GM21723 (cell line): ENCODE measurements around the gene OR13J1.

ENCODE experiments used
- ATAC-seq: cut with Tn5 transposase; IDR thresholded peaks from one replicate; pipeline ENCODE4 v1.9.1; 2021; ENCODE audit warnings: mild to moderate bottlenecking, moderate library complexity; ENCODE audit not compliant: unreplicated experiment

The OR13J1 gene

DNA sequence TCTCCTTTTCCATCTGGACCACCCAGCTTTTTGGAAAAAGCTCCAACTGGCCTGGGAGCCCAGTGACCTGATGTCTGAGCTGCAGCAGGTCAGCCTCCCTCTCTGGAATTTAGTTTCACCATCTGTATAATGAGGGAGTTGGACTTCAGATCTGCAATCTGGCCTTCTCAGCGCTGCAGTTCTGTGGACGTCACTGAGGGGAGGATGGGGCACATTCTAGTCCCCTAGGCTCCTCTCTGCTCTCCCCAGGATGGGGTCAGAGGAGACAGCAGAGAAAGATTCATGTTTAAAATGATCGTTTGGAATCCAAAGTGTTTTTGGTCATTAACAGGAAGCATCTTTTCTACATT is 10.2 kb downstream of the OR13J1 start:
- no peak for ATAC-seq

DNA sequence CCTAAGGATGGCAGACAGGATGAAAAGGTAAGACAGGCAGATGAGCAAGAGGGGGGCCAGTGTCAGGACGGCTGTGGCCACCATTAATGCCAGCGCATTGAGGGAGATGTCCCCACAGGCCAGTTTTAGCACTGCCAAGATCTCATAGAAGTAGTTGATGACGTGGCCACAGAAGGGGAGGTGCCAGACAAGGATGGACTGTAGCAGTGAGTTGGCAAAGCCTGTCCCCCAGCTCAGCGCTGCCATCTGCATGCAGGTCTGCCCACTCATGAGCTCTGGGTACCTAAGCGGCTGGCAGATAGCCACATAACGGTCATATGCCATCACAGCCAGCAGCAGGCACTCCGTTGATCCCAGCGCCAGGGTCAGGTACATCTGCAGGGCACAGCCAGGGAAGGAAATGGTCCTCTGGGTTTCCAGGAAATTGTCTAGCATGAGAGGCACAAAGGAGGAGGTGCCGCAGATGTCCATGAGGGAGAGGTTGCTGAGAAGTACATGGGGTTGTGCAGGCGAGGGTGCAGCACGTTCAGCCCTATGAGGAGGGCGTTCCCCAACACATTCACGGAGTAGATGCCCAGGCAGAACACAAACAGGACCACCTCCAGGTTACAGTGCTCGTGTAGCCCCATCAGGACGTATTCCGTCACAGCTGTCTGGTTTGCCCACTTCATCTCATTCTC is 10.8 kb downstream of the OR13J1 start:
- ATAC-seq = no peak

DNA sequence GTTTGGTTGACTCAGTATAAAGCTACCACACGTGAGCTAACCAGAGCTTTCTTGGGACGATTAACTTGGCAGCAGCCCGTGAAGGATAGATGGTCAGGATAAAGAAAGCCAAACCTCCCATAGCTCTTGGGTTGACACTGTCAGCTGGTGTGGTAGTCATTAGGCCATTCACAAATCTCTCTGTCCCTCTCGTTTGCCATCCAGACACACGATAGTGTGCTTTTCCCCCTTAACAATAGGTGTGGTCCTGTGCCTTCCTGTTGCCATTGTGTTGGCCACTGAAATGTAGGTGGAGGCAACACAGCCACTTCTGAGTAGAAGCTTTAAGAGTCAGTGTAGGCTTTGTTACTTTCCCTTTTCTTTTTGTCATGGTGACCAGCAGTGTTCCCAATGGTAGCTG is 11.7 kb downstream of the OR13J1 start:
- ATAC-seq = no peak

DNA sequence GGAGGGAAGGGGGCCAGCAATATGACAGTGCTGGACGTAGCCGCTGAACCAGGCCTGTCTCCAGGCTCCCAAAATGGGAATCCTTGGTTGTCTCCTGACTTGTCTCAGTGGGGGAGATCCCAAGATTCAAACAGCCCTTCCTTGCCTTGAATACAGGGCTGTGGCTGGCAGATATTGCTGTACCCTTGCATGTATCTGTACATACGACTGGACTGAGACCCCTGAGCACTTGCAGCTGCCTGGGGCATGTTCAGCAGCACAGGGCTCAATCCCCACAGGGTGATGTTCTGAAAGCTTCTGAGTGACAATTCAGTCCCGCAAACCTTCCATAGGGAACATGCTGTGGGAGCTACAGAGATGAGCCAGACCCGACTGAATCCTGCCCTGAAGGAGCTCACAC is 13.3 kb downstream of the OR13J1 start:
- ATAC-seq = no peak

DNA sequence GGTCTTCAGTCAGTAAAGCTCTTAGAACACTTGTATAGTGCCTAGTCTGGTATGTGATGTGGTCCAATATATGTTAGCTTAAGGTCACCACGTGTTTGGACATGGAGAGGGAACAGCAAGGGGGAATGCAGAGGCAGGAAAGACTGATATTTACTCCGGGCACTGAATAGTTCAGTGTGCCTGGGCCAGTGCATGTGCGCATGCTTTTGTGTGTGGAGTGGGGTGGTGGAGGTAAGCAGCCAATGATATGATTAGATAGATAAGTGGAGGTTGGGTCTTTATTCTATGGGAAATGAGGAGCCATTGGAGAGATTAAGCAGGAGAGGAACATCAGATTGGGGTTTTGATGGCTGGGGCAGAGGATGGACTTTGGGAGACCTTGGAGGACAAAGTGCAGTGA is 14.0 kb downstream of the OR13J1 start:
- ATAC-seq = no peak

DNA sequence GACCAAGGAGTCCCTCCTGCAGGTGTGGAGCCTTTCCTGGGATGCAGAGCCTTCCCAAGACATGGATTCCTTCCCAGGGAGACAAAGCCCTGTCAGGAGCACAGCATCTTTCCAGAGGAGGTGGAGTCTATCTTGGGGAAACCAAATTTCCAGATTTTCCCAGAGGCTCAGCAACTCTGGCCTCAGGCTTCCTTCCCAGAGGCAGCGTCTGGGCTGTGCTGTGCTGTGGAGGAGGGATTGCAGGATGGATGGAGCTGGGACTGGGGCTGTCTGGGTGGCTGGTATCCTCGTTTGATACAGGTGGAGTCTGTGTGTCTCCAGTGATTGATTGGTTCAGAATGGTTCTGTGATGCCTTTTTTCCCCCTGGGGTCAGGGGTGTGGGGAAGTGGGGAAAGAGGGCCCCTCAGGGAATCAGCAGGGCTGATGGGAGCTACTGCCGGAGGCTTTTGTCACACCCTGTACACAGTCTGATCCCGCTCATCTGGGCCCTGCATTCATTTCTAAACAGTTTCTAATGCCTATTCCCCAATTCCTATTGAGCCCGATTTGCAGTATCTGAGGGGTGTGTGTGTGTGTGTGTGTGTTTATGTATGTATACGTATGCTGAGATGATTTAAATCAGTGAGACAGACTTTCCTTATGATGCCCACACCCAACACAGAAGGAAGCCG is 16.0 kb downstream of the OR13J1 start:
- no peak for ATAC-seq

DNA sequence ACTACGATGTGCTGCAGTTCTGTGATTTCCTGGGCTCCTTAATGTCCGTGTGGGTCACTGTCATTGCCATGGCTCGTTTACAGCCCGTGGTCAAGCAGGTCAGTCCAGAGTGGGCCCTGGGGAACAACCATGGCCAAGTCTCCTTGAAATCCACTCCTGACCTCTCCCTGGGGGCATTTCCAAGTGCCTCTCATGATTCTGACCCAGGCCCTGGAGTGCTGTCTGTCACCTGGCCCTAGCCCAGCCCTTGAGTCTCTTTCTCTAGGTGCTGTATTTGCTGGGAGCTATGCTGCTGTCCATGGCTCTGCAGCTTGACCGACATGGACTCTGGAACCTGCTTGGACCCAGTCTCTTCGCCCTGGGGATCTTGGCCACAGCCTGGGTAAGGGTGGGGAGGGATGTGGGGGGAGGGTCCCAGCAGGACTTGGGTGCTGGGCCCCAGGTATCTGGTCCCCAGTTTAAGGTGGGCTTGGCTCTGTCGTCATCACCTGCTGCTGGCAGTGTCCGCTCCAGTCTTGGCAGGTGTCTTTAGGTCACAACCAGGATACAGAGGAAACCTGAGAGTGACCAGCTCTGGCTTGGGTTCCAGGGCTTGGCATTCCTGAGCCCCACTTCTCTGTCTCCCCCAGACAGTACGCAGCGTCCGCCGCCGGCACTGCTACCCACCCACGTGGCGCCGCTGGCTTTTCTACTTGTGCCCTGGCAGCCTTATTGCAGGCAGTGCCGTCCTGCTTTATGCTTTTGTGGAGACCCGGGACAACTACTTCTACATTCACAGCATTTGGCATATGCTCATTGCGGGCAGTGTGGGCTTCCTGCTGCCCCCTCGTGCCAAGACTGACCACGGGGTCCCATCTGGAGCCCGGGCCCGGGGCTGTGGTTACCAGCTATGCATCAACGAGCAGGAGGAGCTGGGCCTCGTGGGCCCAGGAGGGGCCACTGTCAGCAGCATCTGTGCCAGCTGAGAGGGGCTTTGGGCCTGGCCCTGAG is 17.0 kb downstream of the OR13J1 start:
- no peak for ATAC-seq

DNA sequence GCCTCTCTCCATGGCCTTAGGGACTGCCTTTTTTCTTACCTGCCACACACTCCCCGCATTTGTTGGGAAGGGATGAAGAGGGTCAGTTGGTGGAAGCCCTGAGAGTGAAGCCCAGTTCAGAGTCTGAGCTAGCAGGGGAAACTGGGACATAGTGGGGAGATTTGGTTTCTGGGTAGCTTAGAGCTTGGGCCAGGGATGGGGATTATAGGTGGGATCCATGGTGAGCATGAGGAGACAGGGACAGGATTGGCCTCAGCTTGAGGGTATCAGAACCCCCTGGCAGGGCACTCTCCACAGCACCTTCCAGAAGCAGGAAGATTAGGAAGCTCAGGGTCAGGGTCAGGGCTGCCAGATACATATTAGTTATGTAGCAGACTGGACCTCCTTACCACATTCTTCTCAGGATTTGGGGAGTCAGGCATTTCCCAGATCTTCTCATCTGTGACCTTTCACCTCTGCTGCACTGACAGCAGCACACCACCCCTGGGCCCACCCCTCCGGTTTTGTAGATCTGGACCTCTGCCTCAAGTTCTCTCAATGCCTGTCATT is 17.9 kb downstream of the OR13J1 start:
- ATAC-seq = no peak

DNA sequence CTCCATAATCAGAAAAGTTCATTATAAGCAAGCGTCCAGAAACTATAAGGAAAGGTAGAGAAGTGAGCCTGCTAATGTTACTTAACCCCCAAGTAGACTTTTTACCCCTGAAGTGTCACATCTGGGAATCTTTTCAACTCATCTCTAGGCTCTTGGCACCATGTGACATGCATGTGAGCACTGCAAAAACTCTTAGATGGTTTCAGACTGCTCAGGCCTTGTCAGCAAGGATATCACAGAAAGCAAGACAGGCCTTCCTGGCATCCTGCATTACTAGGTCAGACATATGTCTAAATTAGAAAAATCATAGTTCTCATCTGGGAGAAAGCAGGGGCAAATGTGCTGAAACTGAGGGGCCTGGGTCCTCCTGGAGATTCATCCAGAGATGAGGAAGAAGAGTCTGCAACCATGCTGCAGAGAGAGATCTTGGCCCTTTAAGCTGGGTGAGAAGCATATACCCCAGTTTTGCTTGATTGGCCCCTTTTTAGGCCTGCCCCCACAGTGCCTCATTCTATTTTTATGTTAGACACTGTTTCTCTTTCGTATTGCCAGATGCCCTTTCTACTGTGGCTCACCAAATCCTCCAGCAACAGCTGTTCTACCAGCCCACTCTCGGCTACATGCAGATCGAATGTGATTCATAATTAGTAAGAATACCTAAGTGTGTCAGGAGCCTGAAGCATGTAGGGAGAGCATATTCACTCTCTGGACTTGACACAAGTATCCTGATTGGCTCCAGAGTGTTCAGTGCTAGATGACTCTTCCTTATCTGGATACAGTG is 22.2 kb downstream of the OR13J1 start:
- ATAC-seq = peak; percentile 91

DNA sequence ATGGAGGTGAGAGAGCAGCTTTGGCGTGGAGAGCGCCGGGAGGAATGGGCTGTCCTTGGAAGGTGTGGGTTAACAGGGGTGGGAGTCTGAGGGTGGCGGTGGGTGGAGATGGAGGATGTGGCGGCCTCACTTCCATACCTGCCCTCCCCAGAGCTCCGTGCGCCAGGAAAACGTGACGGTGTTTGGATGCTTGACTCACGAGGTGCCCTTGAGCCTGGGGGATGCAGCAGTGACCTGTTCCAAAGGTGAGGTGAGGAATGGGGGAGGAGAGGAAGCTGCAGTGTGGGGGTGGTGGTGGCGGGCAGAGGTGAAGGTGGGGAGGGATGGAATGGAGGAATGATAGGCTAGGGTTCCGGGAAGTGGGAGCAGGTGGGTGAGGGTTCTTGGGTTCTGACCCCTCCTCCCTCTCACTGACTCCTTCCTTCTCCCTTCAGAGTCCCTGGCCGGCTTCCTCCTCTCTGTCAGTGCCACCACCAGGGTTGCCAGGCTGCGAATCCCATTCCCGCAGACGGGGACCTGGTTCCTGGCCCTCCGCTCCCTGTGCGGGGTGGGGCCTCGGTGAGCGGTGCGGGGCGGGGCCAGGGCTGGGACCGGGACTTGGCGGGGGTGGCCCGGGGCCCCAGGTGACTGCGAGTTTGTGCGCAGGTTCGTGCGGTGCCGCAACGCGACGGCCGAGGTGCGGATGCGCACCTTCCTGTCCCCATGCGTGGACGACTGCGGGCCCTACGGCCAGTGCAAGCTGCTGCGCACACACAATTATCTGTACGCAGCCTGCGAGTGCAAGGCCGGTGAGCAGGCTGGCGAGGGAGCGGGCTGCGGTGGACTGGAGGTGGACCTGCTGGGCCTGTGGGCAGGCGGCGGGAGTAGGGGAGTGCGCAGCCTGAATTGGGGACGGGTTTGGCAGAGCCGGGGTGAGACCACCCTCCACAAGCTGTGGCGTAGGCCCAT is 24.1 kb downstream of the OR13J1 start:
- ATAC-seq = no peak

DNA sequence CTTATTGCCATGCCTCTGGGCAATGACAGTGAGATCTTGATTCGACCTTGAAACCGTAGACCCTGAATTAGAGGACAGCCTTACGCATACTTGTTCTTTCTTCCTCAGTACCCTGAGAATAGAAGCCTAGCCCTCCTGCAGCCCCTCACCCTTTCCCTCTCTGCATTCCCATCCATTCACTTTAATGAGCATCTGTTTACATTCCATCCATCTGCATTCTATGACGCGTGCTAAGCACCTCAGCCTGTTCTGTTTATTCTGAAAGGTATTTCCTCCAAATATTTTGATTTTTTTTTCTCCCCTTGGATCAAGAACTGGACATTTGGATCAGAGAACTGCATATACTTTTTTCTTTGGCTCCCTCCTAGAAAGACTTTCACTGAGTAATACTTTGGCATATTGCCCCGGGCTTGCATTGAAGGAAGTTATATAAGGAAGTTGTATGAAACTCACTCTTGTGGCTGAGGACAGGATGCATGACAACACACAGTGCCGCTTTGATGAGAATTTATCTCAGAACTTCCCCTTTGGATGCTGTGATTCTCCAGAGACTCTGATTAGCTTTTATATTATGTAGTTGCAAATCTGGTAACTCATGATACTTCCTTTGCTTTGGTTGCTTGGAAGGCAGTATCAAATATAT is 25.5 kb downstream of the OR13J1 start:
- ATAC-seq = no peak

DNA sequence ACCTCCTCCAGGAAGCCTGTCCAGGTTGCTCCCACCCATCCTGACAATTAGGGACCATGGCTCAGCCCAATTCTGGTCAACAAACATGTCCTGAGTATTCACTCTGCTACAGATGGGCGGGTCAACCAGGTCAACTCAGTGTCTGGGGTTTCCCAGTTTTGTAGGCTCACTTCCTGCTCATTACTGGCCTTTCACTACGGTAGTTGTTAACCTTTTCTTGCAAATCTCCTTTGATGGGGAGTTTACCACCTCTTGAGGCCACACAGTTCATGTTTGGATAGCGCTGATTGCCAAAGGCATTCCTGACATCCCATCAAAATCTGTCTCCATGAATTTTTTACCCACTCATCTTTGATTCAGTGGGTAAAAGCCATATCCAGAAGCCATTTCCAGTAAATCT is 27.4 kb downstream of the OR13J1 start:
- ATAC-seq = no peak

DNA sequence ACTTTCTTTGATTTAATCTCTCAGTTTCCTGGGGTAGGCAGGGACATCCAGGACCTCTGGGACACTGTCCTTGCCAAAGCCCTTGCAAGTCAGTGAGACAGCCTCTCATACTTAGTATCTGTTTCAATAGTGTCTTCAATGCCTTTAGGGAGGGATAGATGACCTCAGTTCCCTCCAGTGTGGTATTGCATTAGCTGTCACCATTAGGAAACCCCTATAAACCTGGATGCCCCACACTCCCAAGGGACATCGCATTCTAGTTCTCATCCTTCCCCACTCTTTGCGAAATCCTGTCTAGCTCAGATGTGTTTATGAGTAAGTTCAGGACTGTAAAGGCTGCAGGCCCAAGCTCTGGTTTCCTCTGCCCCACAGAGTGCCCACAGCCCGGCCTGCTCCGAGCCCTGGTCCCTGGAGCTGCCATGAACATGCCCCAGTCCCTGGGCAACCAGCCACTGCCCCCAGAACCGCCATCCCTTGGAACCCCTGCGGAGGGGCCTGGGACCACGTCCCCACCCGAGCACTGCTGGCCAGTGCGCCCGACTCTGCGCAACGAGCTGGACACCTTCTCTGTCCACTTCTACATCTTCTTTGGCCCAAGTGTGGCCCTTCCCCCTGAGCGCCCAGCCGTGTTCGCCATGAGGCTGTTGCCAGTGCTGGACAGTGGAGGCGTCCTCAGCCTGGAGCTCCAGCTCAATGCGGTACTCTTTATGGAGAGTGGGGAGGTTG is 28.0 kb downstream of the OR13J1 start:
- no peak for ATAC-seq

DNA sequence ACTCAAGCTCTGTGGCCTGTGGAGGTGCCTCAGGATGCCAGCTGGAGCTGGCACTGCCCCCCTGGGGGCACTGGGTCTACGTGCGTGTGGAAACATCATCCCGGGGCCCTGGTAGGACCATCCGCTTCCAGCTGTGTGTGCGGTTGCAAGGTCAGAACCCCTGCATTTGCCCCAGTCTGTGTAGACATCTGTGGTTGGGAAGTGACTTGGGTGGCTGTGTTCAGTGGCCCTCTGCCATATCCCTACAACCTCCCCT is 28.6 kb downstream of the OR13J1 start:
- no peak for ATAC-seq

DNA sequence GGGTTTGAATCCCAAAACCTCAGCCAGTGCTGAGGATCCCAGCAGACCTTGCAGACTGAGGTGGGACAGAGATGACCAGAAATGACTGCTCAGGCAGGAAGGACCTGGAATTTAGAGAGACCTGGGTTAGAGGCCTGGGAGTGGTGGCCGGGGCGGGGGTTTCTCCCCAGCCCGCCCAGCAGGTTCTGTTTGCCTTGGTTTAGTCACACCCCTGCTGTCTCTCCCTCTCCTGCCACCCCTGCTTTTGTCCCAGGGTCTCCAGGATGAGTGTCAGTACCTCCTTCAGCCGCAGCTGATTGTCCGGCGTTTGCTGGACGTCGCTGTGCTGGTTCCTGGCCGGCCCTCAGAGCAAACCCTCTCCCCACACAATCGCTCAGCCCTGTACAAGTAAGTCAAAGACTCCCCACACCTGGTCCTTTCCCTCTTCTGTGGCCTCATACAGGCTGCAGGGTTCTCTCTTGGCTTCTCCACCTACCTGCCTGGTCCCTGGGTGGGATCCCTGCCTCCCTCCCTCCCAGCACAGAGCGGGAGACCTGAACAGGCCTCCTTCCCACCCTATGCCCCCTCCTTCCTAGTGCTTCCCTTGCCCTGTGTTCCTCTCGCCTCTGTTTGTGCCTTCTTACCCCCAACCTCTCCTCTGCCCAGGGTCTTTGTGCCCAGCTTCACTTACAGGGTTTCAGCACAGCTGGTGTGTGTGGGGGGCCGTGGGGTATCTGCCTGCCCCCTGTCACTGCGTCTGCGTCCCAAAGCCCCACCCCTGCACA is 29.1 kb downstream of the OR13J1 start:
- ATAC-seq = no peak

DNA sequence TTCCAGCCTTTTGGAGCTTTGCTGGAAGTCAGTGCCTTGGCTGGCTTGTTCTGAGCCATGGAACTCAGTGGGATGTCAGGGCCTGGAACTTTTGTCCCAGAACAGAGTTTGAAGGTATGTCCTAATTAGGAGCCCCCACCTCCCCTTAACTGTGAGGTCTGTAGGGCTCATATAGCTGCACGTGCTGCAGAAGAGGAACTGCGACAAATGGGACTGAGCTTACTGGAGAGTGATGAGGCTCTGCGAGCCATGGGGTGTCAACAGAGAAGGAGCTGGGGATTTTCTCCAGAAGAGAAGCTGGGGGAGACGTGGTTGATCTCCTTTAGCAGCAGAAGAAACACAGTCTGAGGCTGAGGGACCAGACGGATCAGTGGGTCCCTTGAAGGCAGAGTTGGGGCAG is 30.3 kb downstream of the OR13J1 start:
- ATAC-seq = no peak

DNA sequence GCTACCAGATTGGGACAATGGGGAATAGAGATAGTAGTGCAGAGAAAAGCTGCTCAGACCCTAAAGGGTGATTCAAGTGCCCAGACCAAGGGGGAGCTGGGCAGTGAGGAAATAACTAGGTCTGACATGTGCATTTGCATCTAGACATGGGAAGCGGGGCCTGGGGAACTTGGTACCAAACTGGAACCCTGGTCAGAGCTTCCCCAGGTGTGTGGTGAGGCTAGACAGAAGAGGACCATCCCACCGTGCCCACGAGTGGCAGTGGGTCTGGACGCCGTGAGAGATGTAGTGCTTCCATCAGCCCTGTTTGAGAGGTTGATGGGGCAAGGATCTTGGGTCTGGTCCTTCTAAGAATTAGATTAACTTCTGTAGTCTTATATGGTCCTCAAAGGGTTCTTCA is 33.6 kb downstream of the OR13J1 start:
- no peak for ATAC-seq

DNA sequence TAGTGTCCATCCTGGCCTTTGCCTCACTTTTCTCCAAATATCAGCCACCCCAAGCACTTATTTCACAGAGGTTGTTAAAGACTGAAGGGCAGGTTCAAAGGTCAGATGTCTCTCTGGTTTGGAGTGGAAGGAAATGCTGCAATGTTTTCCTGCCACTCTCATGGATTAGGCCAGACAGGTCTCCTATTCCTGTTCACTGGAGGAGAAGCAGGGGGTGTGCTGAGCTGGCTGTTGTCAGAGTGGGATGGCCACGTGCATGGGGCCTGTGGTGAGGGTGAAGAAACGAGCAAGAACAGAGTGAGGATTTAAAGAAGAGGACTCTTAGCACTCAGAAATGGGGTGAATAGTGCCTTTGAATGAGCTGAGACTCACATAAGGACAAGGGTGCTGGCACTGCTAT is 34.4 kb downstream of the OR13J1 start:
- ATAC-seq = no peak
